ENCODE results near the gene PABPC1L.

DNA sequence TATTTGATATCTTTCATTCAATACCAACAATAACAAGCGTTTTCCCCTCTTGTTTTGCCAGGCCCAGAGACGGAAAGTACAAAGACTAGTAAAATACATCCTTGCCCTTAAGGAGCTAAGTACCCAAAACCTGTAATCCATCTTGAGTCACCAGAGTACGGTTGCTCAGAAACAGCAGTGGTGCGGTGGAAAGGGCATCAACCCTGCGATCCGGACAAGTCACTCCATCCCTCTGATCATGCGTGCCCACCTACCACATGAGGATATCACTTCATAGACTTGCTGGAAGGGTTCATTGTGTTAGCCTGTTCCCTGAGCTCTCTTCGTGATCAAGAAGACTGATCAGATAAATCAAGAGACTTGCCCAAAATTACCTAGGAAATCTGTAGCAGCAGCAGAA, 48.4 kb downstream of the PABPC1L start:
- TF ChIP-seq EZH2 (IDR thresholded peaks at IDR 0.05) (no peak), ZNF274 (IDR thresholded peaks at IDR 0.05; ENCODE audit: low read depth, low read length) (no peak), EGR1 (IDR thresholded peaks at IDR 0.05; ENCODE audit: low read depth) (no peak), ZFX (IDR thresholded peaks at IDR 0.05) (no peak), RAD21 (IDR thresholded peaks at IDR 0.05; ENCODE audit: low read depth) (no peak), EZH2phosphoT487 (IDR thresholded peaks at IDR 0.05; ENCODE audit: borderline replicate concordance) (no peak)
- TF ChIP-seq, protein P1, sequence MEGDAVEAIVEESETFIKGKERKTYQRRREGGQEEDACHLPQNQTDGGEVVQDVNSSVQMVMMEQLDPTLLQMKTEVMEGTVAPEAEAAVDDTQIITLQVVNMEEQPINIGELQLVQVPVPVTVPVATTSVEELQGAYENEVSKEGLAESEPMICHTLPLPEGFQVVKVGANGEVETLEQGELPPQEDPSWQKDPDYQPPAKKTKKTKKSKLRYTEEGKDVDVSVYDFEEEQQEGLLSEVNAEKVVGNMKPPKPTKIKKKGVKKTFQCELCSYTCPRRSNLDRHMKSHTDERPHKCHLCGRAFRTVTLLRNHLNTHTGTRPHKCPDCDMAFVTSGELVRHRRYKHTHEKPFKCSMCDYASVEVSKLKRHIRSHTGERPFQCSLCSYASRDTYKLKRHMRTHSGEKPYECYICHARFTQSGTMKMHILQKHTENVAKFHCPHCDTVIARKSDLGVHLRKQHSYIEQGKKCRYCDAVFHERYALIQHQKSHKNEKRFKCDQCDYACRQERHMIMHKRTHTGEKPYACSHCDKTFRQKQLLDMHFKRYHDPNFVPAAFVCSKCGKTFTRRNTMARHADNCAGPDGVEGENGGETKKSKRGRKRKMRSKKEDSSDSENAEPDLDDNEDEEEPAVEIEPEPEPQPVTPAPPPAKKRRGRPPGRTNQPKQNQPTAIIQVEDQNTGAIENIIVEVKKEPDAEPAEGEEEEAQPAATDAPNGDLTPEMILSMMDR (IDR thresholded peaks at IDR 0.05 in 2 of 3, conservative IDR thresholded peaks at IDR 0.05 in 1 of 3; ENCODE audit: borderline replicate concordance in 1 of 3, insufficient read depth in 1 of 3, low read depth in 2 of 3, low read length in 2 of 3): no peak
- TF ChIP-seq, protein P2, sequence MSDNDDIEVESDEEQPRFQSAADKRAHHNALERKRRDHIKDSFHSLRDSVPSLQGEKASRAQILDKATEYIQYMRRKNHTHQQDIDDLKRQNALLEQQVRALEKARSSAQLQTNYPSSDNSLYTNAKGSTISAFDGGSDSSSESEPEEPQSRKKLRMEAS (IDR thresholded peaks at IDR 0.05): no peak

All from HCT116 (cell line).